CD4-positive, alpha-beta memory T cell (primary cell): ENCODE measurements around the gene XG. TPM values are rescaled to one million over a fixed set of nuclear protein-coding genes. Genes with fewer than 3 reads are reported as not detected.
"Not testable (repeated sequence)": the region's sequence is repeated elsewhere in the genome, so short reads cannot be mapped to it uniquely, and the experiment has no call there.

Experiments
- CTCF ChIA-PET: fragments of 350-600 bp; sonication (Branson Sonifier 250); formaldehyde crosslinking; loops from one replicate; lab custom pipeline; 2021; ENCODE audit warnings: inconsistent platforms; ENCODE audit not compliant: partially characterized antibody; lab: Charles Lee
- POLR2A ChIA-PET: fragments of 350-600 bp; sonication (Branson Sonifier 250); formaldehyde crosslinking; loops from one replicate; lab custom pipeline; 2021; ENCODE audit not compliant: partially characterized antibody; lab: Charles Lee
- DNase-seq, 5 donors: peaks; one replicate each; pipeline versions ENCODE4 v3.0.0 to v3.0.0-alpha.2; 2020 to 2022; ENCODE audit warnings: mixed read lengths in 1 of 5
- H3K27ac ChIP-seq: one replicate; pipeline ENCODE4 v1.7.0; 2013; ENCODE audit warnings: low read depth, low read length
- H3K27me3 ChIP-seq: 2 replicates; pipeline ENCODE4 v1.7.0; 2013; ENCODE audit warnings: mild to moderate bottlenecking, low read length, moderate library complexity; ENCODE audit not compliant: insufficient read depth
- H3K36me3 ChIP-seq: 2 replicates; pipeline ENCODE4 v1.7.0; 2013; ENCODE audit warnings: mild to moderate bottlenecking, low read length, moderate library complexity; ENCODE audit not compliant: insufficient read depth
- H3K4me1 ChIP-seq: 2 replicates; pipeline ENCODE4 v1.7.0; 2013; ENCODE audit warnings: mild to moderate bottlenecking, low read length, moderate library complexity; ENCODE audit not compliant: insufficient read depth
- H3K4me3 ChIP-seq, 2 donors: one replicate each; pipeline ENCODE4 v1.7.0; 2013; ENCODE audit warnings: low read length in 2 of 2, mild to moderate bottlenecking in 1 of 2
- H3K9me3 ChIP-seq, 2 donors: one replicate each; pipeline ENCODE4 v1.7.0; 2013; ENCODE audit warnings: low read length in 2 of 2, control low read depth in 1 of 2; ENCODE audit not compliant: control insufficient read depth in 1 of 2
- H3K27ac Mint-ChIP-seq, 7 donors: one replicate each; pipeline ENCODE4 v1.8.0; 2020 to 2021; ENCODE audit warnings: mixed read lengths in 7 of 7, mild to moderate bottlenecking in 6 of 7, inconsistent platforms in 3 of 7, moderate library complexity in 3 of 7
- H3K27me3 Mint-ChIP-seq, 2 donors: one replicate each; pipeline ENCODE4 v1.8.0; 2020 to 2021; ENCODE audit warnings: mixed read lengths in 2 of 2
- H3K36me3 Mint-ChIP-seq, 2 donors: one replicate each; pipeline ENCODE4 v1.8.0; 2020 to 2021; ENCODE audit warnings: mixed read lengths in 2 of 2, inconsistent platforms in 1 of 2, mild to moderate bottlenecking in 1 of 2
- H3K4me1 Mint-ChIP-seq, 4 donors: one replicate each; pipeline ENCODE4 v1.8.0; 2020 to 2021; ENCODE audit warnings: mixed read lengths in 4 of 4, mild to moderate bottlenecking in 1 of 4
- H3K4me3 Mint-ChIP-seq, 8 donors: one replicate each; pipeline ENCODE4 v1.8.0; 2020 to 2021; ENCODE audit warnings: mixed read lengths in 8 of 8, mild to moderate bottlenecking in 7 of 8, moderate library complexity in 6 of 8, inconsistent platforms in 3 of 8
- H3K9me3 Mint-ChIP-seq, 8 donors: one replicate each; pipeline ENCODE4 v1.8.0; 2020 to 2021; ENCODE audit warnings: mixed read lengths in 8 of 8, mild to moderate bottlenecking in 5 of 8, inconsistent platforms in 3 of 8, moderate library complexity in 1 of 8
- intact Hi-C: fragments of 100-400 bp; cut with micrococcal nuclease; formaldehyde crosslinking; loops from one replicate; pipeline ENCODE4 v1.15.1; 2023
- polyA plus RNA-seq, 2 donors: library from polyadenylated mRNA; unstranded; fragments of 300-500 nt; fragmentation: Illumina TruSeq; gene quantifications; one replicate each; pipeline ENCODE4 v1.2.3, GENCODE V29; 2021
- total RNA-seq, 2 experiments: library from RNA; stranded (reverse); gene quantifications; one replicate each; pipeline ENCODE4 v1.2.3, GENCODE V29; 2021

Gene XG
- total and polyA plus RNA-seq, 4 experiments from 2014 or later: 0.32 TPM; not detected in 3

GRCh38 chrX:2717312-2717711, 34.5 kb upstream of the XG start:
- CTCF ChIA-PET: no interaction called here
- Histone ChIP-seq H3K27ac (no peak overlapping the region), H3K27me3 (no peaks in the 10 kb centered on the region), H3K9me3 (no peaks in the 10 kb centered on the region), H3K4me3 (no peak overlapping the region), H3K36me3 (peaks cover 61% of the 10 kb centered on the region), H3K4me1 (peaks cover 26% of the 10 kb centered on the region)
- Mint-ChIP-seq H3K4me1 (peaks cover 5 to 23% (median 17%) of the 10 kb centered on the region in 4 donors), H3K27ac (peak overlapping the region in 3 of 7 donors; percentile 57 to 78 (median 71)), H3K36me3 (peaks cover 56 to 68% of the 10 kb centered on the region in 2 donors), H3K9me3 (no peaks in the 10 kb centered on the region), H3K27me3 (no peaks in the 10 kb centered on the region), H3K4me3 (no peak overlapping the region)
- intact Hi-C loops: no loop called here
- DNase-seq: no peak
- POLR2A ChIA-PET: no interaction called here

DNA sequence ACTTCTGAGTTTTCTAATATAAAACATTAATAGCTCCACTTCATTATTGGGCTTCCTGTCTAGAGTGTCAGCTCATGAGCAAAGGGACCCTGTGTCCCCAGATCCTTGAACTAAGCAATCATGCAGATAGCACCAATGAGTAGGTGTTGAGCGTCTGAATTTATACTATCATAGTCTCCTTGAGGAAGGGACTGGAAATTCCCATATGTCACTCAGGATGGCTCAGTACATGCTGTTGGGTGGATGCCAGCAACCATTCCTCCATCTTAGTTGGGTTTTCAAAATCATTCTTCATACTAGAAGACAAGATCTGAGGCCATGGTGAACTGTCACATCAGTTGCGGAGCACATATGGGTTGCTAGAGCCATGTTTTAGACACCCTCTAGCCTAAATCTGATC, 33.0 kb upstream of the XG start:
- Histone ChIP-seq H3K27ac (no peak overlapping the region), H3K36me3 (peaks cover 65% of the 10 kb centered on the region), H3K4me3 (no peak overlapping the region), H3K27me3 (no peaks in the 10 kb centered on the region), H3K9me3 (no peaks in the 10 kb centered on the region), H3K4me1 (peaks cover 13% of the 10 kb centered on the region)
- no peak overlapping the region for H3K27ac Mint-ChIP-seq
- no peaks in the 10 kb centered on the region for H3K9me3 Mint-ChIP-seq
- no peak overlapping the region for H3K4me3 Mint-ChIP-seq
- intact Hi-C loops: no loop called here
- DNase-seq: no peak
- H3K4me1 Mint-ChIP-seq: peaks cover 5 to 22% (median 15%) of the 10 kb centered on the region in 4 donors
- ChIA-PET CTCF (no interaction called here), POLR2A (no interaction called here)
- peaks cover 66 to 80% of the 10 kb centered on the region in 2 donors for H3K36me3 Mint-ChIP-seq
- no peaks in the 10 kb centered on the region for H3K27me3 Mint-ChIP-seq

GRCh38 chrX:2719774-2720447, 31.9 kb upstream of the XG start:
- intact Hi-C loops: no loop called here
- peaks cover 65% of the 10 kb centered on the region for H3K36me3 ChIP-seq
- peak overlapping the region in 1 of 7 donors; percentile 29 for H3K27ac Mint-ChIP-seq
- peaks cover 4% of the 10 kb centered on the region for H3K4me1 ChIP-seq
- H3K27me3 ChIP-seq: no peaks in the 10 kb centered on the region
- H3K27ac ChIP-seq: no peak overlapping the region
- no peak for DNase-seq
- H3K9me3 ChIP-seq: no peaks in the 10 kb centered on the region
- peaks cover 5 to 17% (median 10%) of the 10 kb centered on the region in 4 donors for H3K4me1 Mint-ChIP-seq
- H3K4me3 ChIP-seq: no peak overlapping the region
- CTCF ChIA-PET: no interaction called here
- H3K36me3 Mint-ChIP-seq: peaks cover 64 to 76% of the 10 kb centered on the region in 2 donors
- POLR2A ChIA-PET: no interaction called here
- H3K27me3 Mint-ChIP-seq: no peaks in the 10 kb centered on the region
- H3K9me3 Mint-ChIP-seq: no peaks in the 10 kb centered on the region
- H3K4me3 Mint-ChIP-seq: no peak overlapping the region

GRCh38 chrX:2723286-2723879, 28.5 kb upstream of the XG start:
- no peak for DNase-seq
- no peaks in the 10 kb centered on the region for H3K9me3 ChIP-seq
- Mint-ChIP-seq H3K9me3 (no peaks in the 10 kb centered on the region), H3K4me1 (peaks cover 0 to 7% (median 2%) of the 10 kb centered on the region in 4 donors), H3K27me3 (no peaks in the 10 kb centered on the region), H3K27ac (peak overlapping the region in 2 of 7 donors; percentile 74 to 91), H3K36me3 (peaks cover 57 to 65% of the 10 kb centered on the region in 2 donors), H3K4me3 (no peak overlapping the region)
- intact Hi-C loops: no loop called here
- peaks cover 64% of the 10 kb centered on the region for H3K36me3 ChIP-seq
- no peak overlapping the region for H3K27ac ChIP-seq
- ChIA-PET CTCF (no interaction called here), POLR2A (no interaction called here)
- no peaks in the 10 kb centered on the region for H3K27me3 ChIP-seq
- no peak overlapping the region for H3K4me3 ChIP-seq
- no peaks in the 10 kb centered on the region for H3K4me1 ChIP-seq

GRCh38 chrX:2727264-2727663, 24.6 kb upstream of the XG start:
- H3K4me3 Mint-ChIP-seq, H3K9me3 Mint-ChIP-seq, CTCF ChIA-PET, H3K4me1 ChIP-seq, H3K27me3 Mint-ChIP-seq, H3K9me3 ChIP-seq, H3K27me3 ChIP-seq, DNase-seq, H3K4me3 ChIP-seq, H3K27ac ChIP-seq, POLR2A ChIA-PET, H3K4me1 Mint-ChIP-seq: not testable (repeated sequence)
- Mint-ChIP-seq H3K27ac (peak overlapping the region in 1 of 7 donors; percentile 13), H3K36me3 (peaks cover 49 to 64% of the 10 kb centered on the region in 2 donors)
- H3K36me3 ChIP-seq: peaks cover 63% of the 10 kb centered on the region
- intact Hi-C loops: loop anchor here (5.0 kb wide), 1 partner anchor 35 kb away; the partner anchor contains the start of gene CD99

DNA sequence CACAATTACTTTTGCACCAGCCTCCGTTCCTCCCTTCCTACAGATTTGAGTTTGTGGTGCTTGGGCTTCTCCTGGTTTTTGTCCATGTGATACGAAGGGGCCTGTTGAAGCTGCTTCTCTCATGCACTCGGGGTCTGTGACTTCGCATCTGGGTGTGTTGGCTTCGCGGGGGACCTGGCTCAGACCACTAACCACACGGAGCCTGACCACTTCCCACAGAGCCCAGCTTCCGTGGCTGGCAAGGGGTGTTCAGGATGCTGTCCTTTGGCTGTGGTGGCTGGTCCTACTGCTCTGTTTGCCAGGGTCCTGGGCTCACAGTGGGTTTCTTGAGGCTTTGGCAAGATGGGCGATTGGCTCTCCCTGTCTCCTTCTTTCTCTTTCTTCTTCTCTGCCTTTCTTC, 19.8 kb upstream of the XG start:
- Mint-ChIP-seq H3K36me3 (peaks cover 50 to 69% of the 10 kb centered on the region in 2 donors), H3K4me3 (no peak overlapping the region), H3K27ac (peak overlapping the region in 4 of 7 donors; percentile 32 to 92 (median 75)), H3K27me3 (no peaks in the 10 kb centered on the region), H3K9me3 (peaks cover 0 to 4% (median 0%) of the 10 kb centered on the region in 8 donors), H3K4me1 (peaks cover 0 to 8% (median 7%) of the 10 kb centered on the region in 4 donors)
- ChIA-PET CTCF (no interaction called here), POLR2A (no interaction called here)
- no peak overlapping the region for H3K4me3 ChIP-seq
- intact Hi-C loops: no loop called here
- H3K27ac ChIP-seq: no peak overlapping the region
- H3K9me3 ChIP-seq: no peaks in the 10 kb centered on the region
- peaks cover 47% of the 10 kb centered on the region for H3K36me3 ChIP-seq
- no peak for DNase-seq
- no peaks in the 10 kb centered on the region for H3K27me3 ChIP-seq
- no peaks in the 10 kb centered on the region for H3K4me1 ChIP-seq

DNA sequence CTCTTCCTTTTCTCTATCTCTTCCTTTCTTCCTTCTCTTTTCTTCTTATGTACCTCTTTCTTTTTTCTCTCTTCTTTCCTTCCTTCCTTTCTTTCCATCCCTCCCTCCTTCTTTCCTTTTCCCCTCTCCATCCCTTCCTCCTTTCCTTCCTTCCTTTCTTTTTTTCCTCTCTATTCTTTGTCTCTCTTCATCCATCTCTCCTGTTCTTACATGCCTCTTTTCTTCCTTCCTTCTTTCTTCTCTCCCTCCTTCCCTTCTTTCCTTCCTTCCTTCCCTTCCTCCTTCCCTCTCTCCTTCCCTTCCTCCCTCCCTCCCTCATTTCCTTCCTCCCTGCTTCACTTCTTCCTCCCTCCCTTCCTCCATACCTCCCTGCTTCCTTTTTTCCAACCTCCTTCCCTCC, 19.2 kb upstream of the XG start:
- Histone ChIP-seq H3K36me3 (peaks cover 42% of the 10 kb centered on the region), H3K9me3 (no peaks in the 10 kb centered on the region)

More for the DNA sequence above, 19.2 kb upstream of the XG start:
- Mint-ChIP-seq H3K4me3 (no peak overlapping the region), H3K27me3 (no peaks in the 10 kb centered on the region), H3K36me3 (peaks cover 49 to 66% of the 10 kb centered on the region in 2 donors), H3K4me1 (peaks cover 0 to 8% (median 7%) of the 10 kb centered on the region in 4 donors), H3K27ac (peak overlapping the region in 4 of 7 donors; percentile 9 to 76 (median 58)), H3K9me3 (peaks cover 0 to 4% (median 0%) of the 10 kb centered on the region in 8 donors)
- Histone ChIP-seq H3K27me3 (no peaks in the 10 kb centered on the region), H3K4me1 (no peaks in the 10 kb centered on the region), H3K4me3 (no peak overlapping the region), H3K27ac (no peak overlapping the region)
- DNase-seq: no peak
- intact Hi-C loops: no loop called here
- ChIA-PET POLR2A (no interaction called here), CTCF (no interaction called here)
